Stimulated activated CD8-positive, alpha-beta memory T cell treated with anti-CD3 and anti-CD28 coated beads, Interleukin-12 subunit alpha, Interleukin-12 subunit beta, amount 100 ng/mL, for 24 hours (primary cell): ENCODE measurements around the gene UQCC2.

Experiments
- DNase-seq: peaks from one replicate; pipeline ENCODE4 v3.0.0-alpha.2; 2020; ENCODE audit errors: extremely low read depth

Gene UQCC2

GRCh38 chr6:33711140-33712129 lies at the start of gene UQCC2:
TSS of gene UQCC2 (minus strand) at chr6:33711700. CDS start at chr6:33711686, 14 bp downstream.
- peak; percentile 94 for DNase-seq

- DNase-seq, result no peak
Measured at GRCh38 chr6:33759887-33760629, 48.6 kb upstream of the UQCC2 start.

GRCh38 chr6:33758815-33759216 lies 47.3 kb upstream of the UQCC2 start:
- DNase-seq, result no peak

GRCh38 chr6:33757906-33758305 lies 46.4 kb upstream of the UQCC2 start:
- DNase-seq, result no peak

GRCh38 chr6:33757113-33757512 lies 45.6 kb upstream of the UQCC2 start:
- DNase-seq, result no peak

GRCh38 chr6:33756211-33756954 lies 44.9 kb upstream of the UQCC2 start:
- no peak for DNase-seq

GRCh38 chr6:33755070-33755869 lies 43.8 kb upstream of the UQCC2 start:
- no peak for DNase-seq

- DNase-seq, result no peak
Measured at GRCh38 chr6:33754222-33754621, 42.7 kb upstream of the UQCC2 start.

GRCh38 chr6:33752646-33753015 lies 41.1 kb upstream of the UQCC2 start:
- DNase-seq, result no peak

- no peak for DNase-seq
Measured at GRCh38 chr6:33751771-33752645, 40.5 kb upstream of the UQCC2 start.

- DNase-seq, result no peak
Measured at GRCh38 chr6:33750244-33750991, 38.9 kb upstream of the UQCC2 start.

GRCh38 chr6:33749401-33749800 lies 37.9 kb upstream of the UQCC2 start:
- DNase-seq, result no peak

- no peak for DNase-seq
Measured at GRCh38 chr6:33748841-33749240, 37.3 kb upstream of the UQCC2 start.

GRCh38 chr6:33747823-33748222 lies 36.3 kb upstream of the UQCC2 start:
- DNase-seq, result no peak

GRCh38 chr6:33746651-33747100 lies 35.2 kb upstream of the UQCC2 start, which contains the start of gene IP6K3:
TSS of gene IP6K3 (minus strand) at chr6:33746905. CDS start at chr6:33735476, 11,429 bp downstream.
- no peak for DNase-seq

GRCh38 chr6:33746036-33746600 lies 34.6 kb upstream of the UQCC2 start:
- DNase-seq, result no peak

GRCh38 chr6:33745548-33745947 lies 34.0 kb upstream of the UQCC2 start:
- no peak for DNase-seq

GRCh38 chr6:33744895-33745546 lies 33.5 kb upstream of the UQCC2 start:
- no peak for DNase-seq
